Mesothelial cell of epicardium (in vitro differentiated cells): ENCODE results near the gene PPIP5K2. TPM values are rescaled to one million over a fixed set of nuclear protein-coding genes. Genes with fewer than 3 reads are reported as not detected.
A peak's percentile ranks its signal among the peaks of the same experiment; 100 is the strongest.

Source experiments
- DNase-seq, 2 experiments: peaks; one replicate each; pipeline ENCODE4 v3.0.0; 2021; ENCODE audit warnings: low spot score in 2 of 2; ENCODE audit not compliant: unreplicated experiment in 2 of 2
- H3K27ac Mint-ChIP-seq: 2 replicates; pipeline ENCODE4 v1.8.0; 2021; ENCODE audit warnings: mixed read lengths
- H3K27me3 Mint-ChIP-seq: 2 replicates; pipeline ENCODE4 v1.8.0; 2021; ENCODE audit warnings: low read depth, mixed read lengths
- H3K36me3 Mint-ChIP-seq: 2 replicates; pipeline ENCODE4 v1.8.0; 2021; ENCODE audit warnings: mixed read lengths
- H3K4me1 Mint-ChIP-seq: 2 replicates; pipeline ENCODE4 v1.8.0; 2021; ENCODE audit warnings: mixed read lengths
- H3K4me3 Mint-ChIP-seq: 2 replicates; pipeline ENCODE4 v1.8.0; 2021; ENCODE audit warnings: mild to moderate bottlenecking, moderate library complexity, mixed read lengths
- H3K9me3 Mint-ChIP-seq: 2 replicates; pipeline ENCODE4 v1.8.0; 2021; ENCODE audit warnings: mixed read lengths
- CTCF ChIP-seq: fragments of 200-600 bp; sonication (generic); IDR thresholded peaks from one replicate; pipeline ENCODE4 v1.5.0; 2021; ENCODE audit warnings: antibody characterized with exemption; ENCODE audit not compliant: unreplicated experiment
- total RNA-seq: library from RNA; stranded (reverse); gene quantifications from 3 replicates; pipeline ENCODE4 v1.2.1, GENCODE V29; 2021

Gene PPIP5K2
- total RNA-seq, 1 donor from 2014 or later: 79.4 TPM

DNA sequence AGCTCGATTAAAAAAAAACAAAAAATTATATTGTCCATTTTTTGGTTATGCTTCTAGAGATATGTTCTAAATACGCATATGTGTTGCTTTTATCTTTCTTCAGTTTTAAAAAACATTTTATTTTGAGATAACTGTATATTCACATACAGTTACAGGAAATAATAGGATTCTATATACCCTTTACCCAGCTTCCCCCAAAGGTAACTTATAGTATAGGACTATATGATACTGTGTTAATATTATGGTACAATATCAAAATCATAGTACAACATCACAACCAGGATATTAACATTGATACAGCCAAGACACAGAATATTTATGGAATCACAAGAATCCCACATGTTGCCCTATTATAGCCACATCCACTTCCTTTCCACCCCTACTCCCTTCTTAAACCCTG, 129.0 kb downstream of the PPIP5K2 start:
- DNase-seq: no peak
- Mint-ChIP-seq H3K36me3 (no peaks in the 10 kb centered on the region), H3K4me1 (no peaks in the 10 kb centered on the region), H3K27me3 (no peaks in the 10 kb centered on the region), H3K9me3 (peaks cover 19% of the 10 kb centered on the region), H3K27ac (no peak overlapping the region), H3K4me3 (no peak overlapping the region)
- TF ChIP-seq CTCF: no peak

DNA sequence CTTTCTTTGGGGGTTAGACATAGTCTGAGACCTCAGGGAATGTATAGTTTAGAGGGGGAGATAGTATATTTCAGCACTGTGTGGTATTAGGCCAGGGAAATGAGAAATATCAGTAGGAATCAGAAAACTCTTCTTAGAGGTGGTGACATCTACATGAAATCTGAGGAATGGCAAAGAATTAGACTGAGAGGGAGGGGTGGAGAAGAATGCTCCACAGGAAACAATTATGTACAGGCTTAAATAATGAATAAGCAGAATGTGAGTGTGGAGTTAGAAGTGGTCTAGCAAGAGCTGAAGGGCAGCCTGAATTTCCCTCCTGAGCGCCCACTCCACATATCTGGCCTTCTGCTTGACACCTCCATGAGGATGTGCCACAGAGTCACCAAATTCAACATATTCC, 134.8 kb downstream of the PPIP5K2 start:
- H3K36me3 Mint-ChIP-seq: no peaks in the 10 kb centered on the region
- DNase-seq: no peak
- H3K4me3 Mint-ChIP-seq: no peak overlapping the region
- no peaks in the 10 kb centered on the region for H3K27me3 Mint-ChIP-seq
- no peak for TF ChIP-seq CTCF
- H3K27ac Mint-ChIP-seq: no peak overlapping the region
- H3K9me3 Mint-ChIP-seq: no peaks in the 10 kb centered on the region
- H3K4me1 Mint-ChIP-seq: peaks cover 6% of the 10 kb centered on the region

GRCh38 chr5:103255691-103256090, 135.6 kb downstream of the PPIP5K2 start:
- Mint-ChIP-seq H3K27me3 (no peaks in the 10 kb centered on the region), H3K4me1 (peaks cover 10% of the 10 kb centered on the region), H3K9me3 (no peaks in the 10 kb centered on the region), H3K4me3 (no peak overlapping the region), H3K36me3 (no peaks in the 10 kb centered on the region), H3K27ac (no peak overlapping the region)
- no peak for DNase-seq
- no peak for TF ChIP-seq CTCF

DNA sequence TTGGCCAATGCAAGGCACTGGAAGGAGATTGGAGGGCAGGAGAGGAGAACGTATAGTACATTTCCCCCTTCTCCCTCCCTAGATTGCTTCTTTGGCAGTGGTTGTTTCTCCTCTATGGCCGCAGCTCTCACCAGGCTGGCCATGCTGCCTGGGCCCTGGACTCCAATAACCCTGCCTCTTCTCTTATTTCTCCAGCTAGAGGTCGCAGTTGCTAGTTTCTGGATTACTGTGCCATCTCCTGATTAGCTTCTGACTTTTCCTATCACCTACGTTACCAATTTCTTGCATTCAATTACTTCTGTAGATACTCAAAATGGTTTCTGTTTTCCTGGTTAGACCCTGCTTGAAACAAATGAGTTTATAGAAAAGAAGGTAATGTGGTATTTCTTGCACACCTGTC, 136.1 kb downstream of the PPIP5K2 start:
- Mint-ChIP-seq H3K27ac (no peak overlapping the region), H3K9me3 (no peaks in the 10 kb centered on the region), H3K4me3 (no peak overlapping the region), H3K36me3 (no peaks in the 10 kb centered on the region), H3K4me1 (peaks cover 15% of the 10 kb centered on the region), H3K27me3 (no peaks in the 10 kb centered on the region)
- no peak for TF ChIP-seq CTCF
- DNase-seq: no peak

- Mint-ChIP-seq H3K9me3 (no peaks in the 10 kb centered on the region), H3K27me3 (no peaks in the 10 kb centered on the region), H3K27ac (peak within 1 kb of the TSS; percentile 83), H3K36me3 (no peaks in the 10 kb centered on the region), H3K4me1 (peaks cover 20% of the 10 kb centered on the region), H3K4me3 (peak within 1 kb of the TSS; percentile 80)
- TF ChIP-seq CTCF: no peak
- DNase-seq: peak; percentile 93
Measured at GRCh38 chr5:103258368-103258956, 138.4 kb downstream of the PPIP5K2 start, which contains the start of gene MACIR. Gene MACIR (plus strand): TSS chr5:103258763. CDS start chr5:103275920, 17,157 bp downstream.
